ENCODE data around the gene IPO13.

GRCh38 chr1:43902058-43902831 is 44.5 kb upstream of the IPO13 start:
- TF ChIP-seq CTCF (IDR thresholded peaks at IDR 0.05) = no peak
- TF ChIP-seq POLR2A (IDR thresholded peaks at IDR 0.05) = no peak
